ENCODE measurements around the gene C1orf87.

C1orf87 gene

GRCh38 chr1:60073605-60074278 is at the start of gene C1orf87:
TSS of gene C1orf87 (minus strand) at chr1:60073770. CDS start at chr1:60072643, 1,127 bp downstream.
- no peak for DNase-seq (ENCODE audit: low read depth)
- Histone ChIP-seq H3K9me3 (ENCODE audit: control insufficient read depth, low read length) (no peaks in the 10 kb centered on the region), H3K36me3 (ENCODE audit: control insufficient read depth, insufficient read depth, low read length, severe bottlenecking) (no peaks in the 10 kb centered on the region), H3K9ac (ENCODE audit: low read length) (no peak within 1 kb of the TSS), H3K27me3 (replicated peaks; ENCODE audit: control insufficient read depth, insufficient read depth, low read length) (peaks cover 18% of the 10 kb centered on the region), H3K4me1 (ENCODE audit: control insufficient read depth, insufficient read depth, low read length) (peaks cover 6% of the 10 kb centered on the region), H3K4me3 (ENCODE audit: low read length) (no peak within 1 kb of the TSS)

- H3K9me3 ChIP-seq (ENCODE audit: control insufficient read depth, low read length): no peaks in the 10 kb centered on the region
- no peaks in the 10 kb centered on the region for H3K36me3 ChIP-seq (ENCODE audit: control insufficient read depth, insufficient read depth, low read length, severe bottlenecking)
- no peaks in the 10 kb centered on the region for H3K27me3 ChIP-seq (replicated peaks; ENCODE audit: control insufficient read depth, insufficient read depth, low read length)
- H3K9ac ChIP-seq (ENCODE audit: low read length): no peak overlapping the region
- H3K4me3 ChIP-seq (ENCODE audit: low read length): no peak overlapping the region
- no peaks in the 10 kb centered on the region for H3K4me1 ChIP-seq (ENCODE audit: control insufficient read depth, insufficient read depth, low read length)
- DNase-seq (ENCODE audit: low read depth): peak; percentile 47
Observed at GRCh38 chr1:60118085-60118484, 44.5 kb upstream of the C1orf87 start.

- no peak for DNase-seq (ENCODE audit: low read depth)
- H3K9ac ChIP-seq (ENCODE audit: low read length): no peak overlapping the region
- no peaks in the 10 kb centered on the region for H3K9me3 ChIP-seq (ENCODE audit: control insufficient read depth, low read length)
- no peaks in the 10 kb centered on the region for H3K4me1 ChIP-seq (ENCODE audit: control insufficient read depth, insufficient read depth, low read length)
- no peaks in the 10 kb centered on the region for H3K27me3 ChIP-seq (replicated peaks; ENCODE audit: control insufficient read depth, insufficient read depth, low read length)
- H3K4me3 ChIP-seq (ENCODE audit: low read length): no peak overlapping the region
- no peaks in the 10 kb centered on the region for H3K36me3 ChIP-seq (ENCODE audit: control insufficient read depth, insufficient read depth, low read length, severe bottlenecking)
Observed at GRCh38 chr1:60114745-60115318, 41.3 kb upstream of the C1orf87 start.

- Histone ChIP-seq H3K4me3 (ENCODE audit: low read length) (no peak overlapping the region), H3K4me1 (ENCODE audit: control insufficient read depth, insufficient read depth, low read length) (no peaks in the 10 kb centered on the region), H3K27me3 (replicated peaks; ENCODE audit: control insufficient read depth, insufficient read depth, low read length) (no peaks in the 10 kb centered on the region), H3K36me3 (ENCODE audit: control insufficient read depth, insufficient read depth, low read length, severe bottlenecking) (no peaks in the 10 kb centered on the region), H3K9ac (ENCODE audit: low read length) (no peak overlapping the region), H3K9me3 (ENCODE audit: control insufficient read depth, low read length) (no peaks in the 10 kb centered on the region)
- DNase-seq (ENCODE audit: low read depth): no peak
Observed at GRCh38 chr1:60113596-60113995, 40.0 kb upstream of the C1orf87 start.

GRCh38 chr1:60113028-60113427 is 39.5 kb upstream of the C1orf87 start:
- no peak for DNase-seq (ENCODE audit: low read depth)
- no peaks in the 10 kb centered on the region for H3K4me1 ChIP-seq (ENCODE audit: control insufficient read depth, insufficient read depth, low read length)
- H3K9me3 ChIP-seq (ENCODE audit: control insufficient read depth, low read length): no peaks in the 10 kb centered on the region
- H3K27me3 ChIP-seq (replicated peaks; ENCODE audit: control insufficient read depth, insufficient read depth, low read length): no peaks in the 10 kb centered on the region
- no peak overlapping the region for H3K4me3 ChIP-seq (ENCODE audit: low read length)
- H3K36me3 ChIP-seq (ENCODE audit: control insufficient read depth, insufficient read depth, low read length, severe bottlenecking): no peaks in the 10 kb centered on the region
- H3K9ac ChIP-seq (ENCODE audit: low read length): no peak overlapping the region

- H3K9ac ChIP-seq (ENCODE audit: low read length): no peak overlapping the region
- no peaks in the 10 kb centered on the region for H3K36me3 ChIP-seq (ENCODE audit: control insufficient read depth, insufficient read depth, low read length, severe bottlenecking)
- H3K4me1 ChIP-seq (ENCODE audit: control insufficient read depth, insufficient read depth, low read length): no peaks in the 10 kb centered on the region
- no peaks in the 10 kb centered on the region for H3K9me3 ChIP-seq (ENCODE audit: control insufficient read depth, low read length)
- H3K4me3 ChIP-seq (ENCODE audit: low read length): no peak overlapping the region
- DNase-seq (ENCODE audit: low read depth): no peak
- H3K27me3 ChIP-seq (replicated peaks; ENCODE audit: control insufficient read depth, insufficient read depth, low read length): no peaks in the 10 kb centered on the region
Observed at GRCh38 chr1:60111716-60112115, 38.1 kb upstream of the C1orf87 start.

- DNase-seq (ENCODE audit: low read depth): no peak
- no peaks in the 10 kb centered on the region for H3K27me3 ChIP-seq (replicated peaks; ENCODE audit: control insufficient read depth, insufficient read depth, low read length)
- no peak overlapping the region for H3K9ac ChIP-seq (ENCODE audit: low read length)
- no peaks in the 10 kb centered on the region for H3K4me1 ChIP-seq (ENCODE audit: control insufficient read depth, insufficient read depth, low read length)
- no peaks in the 10 kb centered on the region for H3K36me3 ChIP-seq (ENCODE audit: control insufficient read depth, insufficient read depth, low read length, severe bottlenecking)
- no peak overlapping the region for H3K4me3 ChIP-seq (ENCODE audit: low read length)
- no peaks in the 10 kb centered on the region for H3K9me3 ChIP-seq (ENCODE audit: control insufficient read depth, low read length)
Observed at GRCh38 chr1:60111118-60111517, 37.5 kb upstream of the C1orf87 start.

GRCh38 chr1:60108196-60108595 is 34.6 kb upstream of the C1orf87 start:
- Histone ChIP-seq H3K9me3 (ENCODE audit: control insufficient read depth, low read length) (no peaks in the 10 kb centered on the region), H3K4me3 (ENCODE audit: low read length) (no peak overlapping the region), H3K36me3 (ENCODE audit: control insufficient read depth, insufficient read depth, low read length, severe bottlenecking) (no peaks in the 10 kb centered on the region), H3K4me1 (ENCODE audit: control insufficient read depth, insufficient read depth, low read length) (no peaks in the 10 kb centered on the region), H3K9ac (ENCODE audit: low read length) (no peak overlapping the region), H3K27me3 (replicated peaks; ENCODE audit: control insufficient read depth, insufficient read depth, low read length) (no peaks in the 10 kb centered on the region)
- DNase-seq (ENCODE audit: low read depth): no peak

GRCh38 chr1:60103186-60103585 is 29.6 kb upstream of the C1orf87 start:
- Histone ChIP-seq H3K9me3 (ENCODE audit: control insufficient read depth, low read length) (no peaks in the 10 kb centered on the region), H3K27me3 (replicated peaks; ENCODE audit: control insufficient read depth, insufficient read depth, low read length) (no peaks in the 10 kb centered on the region), H3K9ac (ENCODE audit: low read length) (no peak overlapping the region), H3K4me1 (ENCODE audit: control insufficient read depth, insufficient read depth, low read length) (no peaks in the 10 kb centered on the region), H3K36me3 (ENCODE audit: control insufficient read depth, insufficient read depth, low read length, severe bottlenecking) (no peaks in the 10 kb centered on the region), H3K4me3 (ENCODE audit: low read length) (no peak overlapping the region)
- DNase-seq (ENCODE audit: low read depth): no peak

GRCh38 chr1:60102267-60103061 is 28.9 kb upstream of the C1orf87 start:
- no peak overlapping the region for H3K9ac ChIP-seq (ENCODE audit: low read length)
- H3K27me3 ChIP-seq (replicated peaks; ENCODE audit: control insufficient read depth, insufficient read depth, low read length): no peaks in the 10 kb centered on the region
- no peaks in the 10 kb centered on the region for H3K36me3 ChIP-seq (ENCODE audit: control insufficient read depth, insufficient read depth, low read length, severe bottlenecking)
- no peak overlapping the region for H3K4me3 ChIP-seq (ENCODE audit: low read length)
- no peak for DNase-seq (ENCODE audit: low read depth)
- no peaks in the 10 kb centered on the region for H3K9me3 ChIP-seq (ENCODE audit: control insufficient read depth, low read length)
- no peaks in the 10 kb centered on the region for H3K4me1 ChIP-seq (ENCODE audit: control insufficient read depth, insufficient read depth, low read length)

GRCh38 chr1:60101516-60101915 is 27.9 kb upstream of the C1orf87 start:
- H3K4me1 ChIP-seq (ENCODE audit: control insufficient read depth, insufficient read depth, low read length): no peaks in the 10 kb centered on the region
- H3K27me3 ChIP-seq (replicated peaks; ENCODE audit: control insufficient read depth, insufficient read depth, low read length): no peaks in the 10 kb centered on the region
- DNase-seq (ENCODE audit: low read depth): no peak
- no peak overlapping the region for H3K4me3 ChIP-seq (ENCODE audit: low read length)
- H3K9ac ChIP-seq (ENCODE audit: low read length): no peak overlapping the region
- no peaks in the 10 kb centered on the region for H3K9me3 ChIP-seq (ENCODE audit: control insufficient read depth, low read length)
- H3K36me3 ChIP-seq (ENCODE audit: control insufficient read depth, insufficient read depth, low read length, severe bottlenecking): no peaks in the 10 kb centered on the region
